SK-N-MC (cell line): Measurements from ENCODE around the gene SLC49A3.

Experiments used
- EZH2 ChIP-seq: fragments of 200-600 bp; sonication (generic); IDR thresholded peaks from one replicate; pipeline ENCODE4 v1.6.1; 2017; ENCODE audit warnings: antibody characterized with exemption
- FOXP2 ChIP-seq: optimal IDR thresholded peaks from 2 replicates; pipeline ENCODE3; 2011; ENCODE audit warnings: mild to moderate bottlenecking, moderate library complexity; ENCODE audit not compliant: insufficient read depth; ENCODE audit errors: extremely low read length, control extremely low read depth
- POLR2AphosphoS5 ChIP-seq: IDR thresholded peaks from 2 replicates; pipeline ENCODE4 v1.6.1; 2012; ENCODE audit warnings: mild to moderate bottlenecking, low read depth, low read length, borderline replicate concordance

DNA sequence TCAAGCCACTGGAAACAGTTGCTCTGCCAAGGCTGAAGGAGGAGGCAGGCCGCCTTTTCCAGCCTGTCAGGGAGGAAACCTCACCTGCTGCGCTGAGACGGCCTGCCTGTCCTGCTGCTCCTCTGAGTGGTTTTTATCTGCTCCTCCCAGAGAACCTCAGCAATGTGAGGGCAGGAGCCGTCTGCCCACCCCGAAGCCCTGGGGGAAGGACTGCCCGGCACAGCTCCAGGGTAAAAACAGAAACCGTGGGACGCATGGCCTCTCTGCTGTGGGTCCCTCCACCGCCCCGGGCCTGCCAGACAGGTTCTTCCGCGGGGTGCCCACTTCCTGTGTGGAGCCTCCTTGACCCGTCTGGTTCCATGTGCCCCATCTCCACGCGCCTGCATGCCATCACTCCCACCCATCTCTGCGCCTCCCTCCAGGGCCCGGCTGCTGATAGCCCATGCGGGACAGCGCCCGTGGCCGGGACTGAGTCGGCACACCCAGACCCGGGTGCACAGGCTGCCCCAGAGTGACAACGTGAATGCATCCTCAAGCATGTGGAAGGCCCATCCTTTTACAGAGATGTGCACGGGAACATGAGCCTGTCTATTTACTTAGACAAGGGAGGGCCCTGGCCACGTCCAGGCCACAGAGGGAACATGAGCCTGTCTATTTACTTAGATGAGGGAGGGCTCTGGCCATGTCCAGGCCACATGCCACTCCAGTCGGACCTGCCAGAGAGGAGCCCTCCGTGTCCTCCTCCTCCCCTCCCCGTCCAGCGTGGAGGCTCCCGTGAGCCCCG is 4.0 kb upstream of the SLC49A3 start:
- TF ChIP-seq POLR2AphosphoS5 (no peak), EZH2 (no peak), FOXP2 (no peak)
